Progenitor cell of endocrine pancreas (in vitro differentiated cells): ENCODE results near the gene FAM136A. TPM values are rescaled to one million over a fixed set of nuclear protein-coding genes. Genes with fewer than 3 reads are reported as not detected.
A peak's percentile ranks its signal among the peaks of the same experiment; 100 is the strongest.
"Not testable (repeated sequence)": the region's sequence is repeated elsewhere in the genome, so short reads cannot be mapped to it uniquely, and the experiment has no call there.

Experiments used
- DNase-seq: peaks from one replicate; pipeline ENCODE4 v3.0.0; 2021; ENCODE audit warnings: low spot score; ENCODE audit not compliant: unreplicated experiment
- H3K27ac Mint-ChIP-seq: 2 replicates; pipeline ENCODE4 v1.8.0; 2021; ENCODE audit warnings: mild to moderate bottlenecking, moderate library complexity, mixed read lengths
- H3K27me3 Mint-ChIP-seq: 2 replicates; pipeline ENCODE4 v1.8.0; 2021; ENCODE audit warnings: mixed read lengths
- H3K36me3 Mint-ChIP-seq: 2 replicates; pipeline ENCODE4 v1.8.0; 2022; ENCODE audit warnings: mixed read lengths; ENCODE audit not compliant: insufficient read depth
- H3K4me1 Mint-ChIP-seq: 2 replicates; pipeline ENCODE4 v1.8.0; 2021; ENCODE audit warnings: low read depth, mixed read lengths
- H3K4me3 Mint-ChIP-seq: 2 replicates; pipeline ENCODE4 v1.8.0; 2021; ENCODE audit warnings: low read depth, mild to moderate bottlenecking, moderate library complexity, mixed read lengths
- H3K9me3 Mint-ChIP-seq: 2 replicates; pipeline ENCODE4 v1.8.0; 2021; ENCODE audit warnings: low read depth, mixed read lengths
- CTCF ChIP-seq: fragments of 200-600 bp; sonication (generic); IDR thresholded peaks from one replicate; pipeline ENCODE4 v1.5.0; 2021; ENCODE audit warnings: antibody characterized with exemption, mild to moderate bottlenecking; ENCODE audit not compliant: unreplicated experiment
- total RNA-seq: library from RNA; stranded (reverse); gene quantifications from 2 replicates; pipeline ENCODE4 v1.2.1, GENCODE V29; 2021

FAM136A gene
- total RNA-seq, 1 donor from 2014 or later: 75.8 TPM

GRCh38 chr2:70300771-70301343 lies 1.0 kb downstream of the FAM136A start:
- Mint-ChIP-seq H3K9me3 (no peaks in the 10 kb centered on the region), H3K36me3 (peaks cover 23% of the 10 kb centered on the region)

GRCh38 chr2:70297828-70298227 lies 4.0 kb downstream of the FAM136A start:
- H3K27me3 Mint-ChIP-seq, H3K27ac Mint-ChIP-seq, H3K4me1 Mint-ChIP-seq, H3K4me3 Mint-ChIP-seq, H3K9me3 Mint-ChIP-seq, DNase-seq: not testable (repeated sequence)
- H3K36me3 Mint-ChIP-seq: peaks cover 23% of the 10 kb centered on the region

More at GRCh38 chr2:70300771-70301343, 1.0 kb downstream of the FAM136A start:
- H3K27me3 Mint-ChIP-seq: no peaks in the 10 kb centered on the region
- DNase-seq: no peak
- peak overlapping the region; percentile 99 for H3K27ac Mint-ChIP-seq
- no peak for TF ChIP-seq CTCF
- peaks cover 15% of the 10 kb centered on the region for H3K4me1 Mint-ChIP-seq
- H3K4me3 Mint-ChIP-seq: peak overlapping the region; percentile 87

GRCh38 chr2:70283500-70284191 lies 18.2 kb downstream of the FAM136A start:
- Mint-ChIP-seq H3K4me1 (no peaks in the 10 kb centered on the region), H3K4me3 (no peak overlapping the region), H3K36me3 (peaks cover 20% of the 10 kb centered on the region), H3K9me3 (no peaks in the 10 kb centered on the region), H3K27me3 (no peaks in the 10 kb centered on the region), H3K27ac (peak overlapping the region; percentile 34)
- DNase-seq: no peak
- no peak for TF ChIP-seq CTCF

GRCh38 chr2:70282439-70282838 lies 19.4 kb downstream of the FAM136A start:
- DNase-seq: no peak
- Mint-ChIP-seq H3K4me1 (no peaks in the 10 kb centered on the region), H3K27me3 (no peaks in the 10 kb centered on the region), H3K4me3 (no peak overlapping the region), H3K27ac (no peak overlapping the region), H3K36me3 (peaks cover 22% of the 10 kb centered on the region), H3K9me3 (no peaks in the 10 kb centered on the region)
- TF ChIP-seq CTCF: no peak

- peaks cover 14% of the 10 kb centered on the region for H3K36me3 Mint-ChIP-seq
- H3K9me3 Mint-ChIP-seq: no peaks in the 10 kb centered on the region
- no peaks in the 10 kb centered on the region for H3K4me1 Mint-ChIP-seq
- DNase-seq: no peak
- no peak overlapping the region for H3K4me3 Mint-ChIP-seq
- H3K27me3 Mint-ChIP-seq: no peaks in the 10 kb centered on the region
- no peak for TF ChIP-seq CTCF
- H3K27ac Mint-ChIP-seq: no peak overlapping the region
Measured at GRCh38 chr2:70280242-70280798, 21.5 kb downstream of the FAM136A start.
